DND-41 (cell line): ENCODE data around the gene NUFIP1.

Source experiments
- ATAC-seq: fragments of 200-7000 bp; cut with Tn5 transposase; 3 replicates; pipeline ENCODE4 v1.9.1; 2021; ENCODE audit warnings: low read depth; ENCODE audit not compliant: insufficient read depth
- DNase-seq: peaks from one replicate; pipeline ENCODE4 v3.0.0-alpha.2; 2020
- H2AFZ ChIP-seq: 2 replicates; pipeline ENCODE4 v1.6.0; 2012; ENCODE audit warnings: low read depth, low read length
- H3K27ac ChIP-seq: 2 replicates; pipeline ENCODE4 v1.5.1; 2012; ENCODE audit warnings: low read length, inconsistent platforms
- H3K27me3 ChIP-seq: fragments of 200-600 bp; sonication (generic); 2 replicates; pipeline ENCODE4 v1.6.0; 2012; ENCODE audit warnings: low read length, mild to moderate bottlenecking, inconsistent platforms; ENCODE audit not compliant: insufficient read depth, poor library complexity
- H3K36me3 ChIP-seq: 2 replicates; pipeline ENCODE4 v1.5.1; 2012; ENCODE audit warnings: low read length, inconsistent platforms; ENCODE audit not compliant: insufficient read depth
- H3K4me1 ChIP-seq: 2 replicates; pipeline ENCODE4 v1.5.1; 2012; ENCODE audit warnings: mild to moderate bottlenecking, low read length; ENCODE audit not compliant: insufficient read depth
- H3K4me2 ChIP-seq: 2 replicates; pipeline ENCODE4 v1.6.0; 2012; ENCODE audit warnings: mild to moderate bottlenecking, moderate library complexity, low read length, inconsistent platforms; ENCODE audit not compliant: insufficient read depth
- H3K4me3 ChIP-seq, 2 experiments: fragments of 200-600 bp in 1 of 2; shearing (Covaris generic) in 1 of 2; 2 replicates each; pipeline ENCODE4 v1.5.1; 2012 to 2016; ENCODE audit warnings: inconsistent platforms in 2 of 2, low read length in 2 of 2, mild to moderate bottlenecking in 2 of 2, low read depth in 1 of 2, moderate library complexity in 1 of 2
- H3K79me2 ChIP-seq: 2 replicates; pipeline ENCODE4 v1.6.0; 2012; ENCODE audit warnings: low read length, inconsistent platforms; ENCODE audit not compliant: insufficient read depth
- H3K9ac ChIP-seq: 2 replicates; pipeline ENCODE4 v1.6.0; 2012; ENCODE audit warnings: low read depth, mild to moderate bottlenecking, inconsistent platforms, low read length, moderate library complexity
- H3K9me3 ChIP-seq: 2 replicates; pipeline ENCODE4 v1.5.1; 2012; ENCODE audit warnings: low read length, moderate library complexity, mild to moderate bottlenecking, inconsistent platforms; ENCODE audit not compliant: insufficient read depth, severe bottlenecking
- H4K20me1 ChIP-seq: 2 replicates; pipeline ENCODE4 v1.6.0; 2012; ENCODE audit warnings: low read length; ENCODE audit not compliant: insufficient read depth
- CTCF ChIP-seq: IDR thresholded peaks from 2 replicates; pipeline ENCODE4 v1.5.1; 2012; ENCODE audit warnings: borderline replicate concordance, low read length, moderate library complexity, mild to moderate bottlenecking; ENCODE audit not compliant: poor library complexity, severe bottlenecking; ENCODE audit errors: extremely low read depth
- EZH2 ChIP-seq: IDR thresholded peaks from 3 replicates; pipeline ENCODE4 v1.6.1; 2012; ENCODE audit warnings: borderline replicate concordance, low read depth, mild to moderate bottlenecking, moderate library complexity, low read length, inconsistent platforms; ENCODE audit not compliant: severe bottlenecking

NUFIP1 gene

GRCh38 chr13:44929692-44930091, 59.6 kb downstream of the NUFIP1 start:
- TF ChIP-seq EZH2, result no peak
- TF ChIP-seq CTCF, result no peak
- H3K4me2 ChIP-seq, result no peak overlapping the region
- H3K36me3 ChIP-seq, result no peaks in the 10 kb centered on the region
- H3K9me3 ChIP-seq, result no peaks in the 10 kb centered on the region
- DNase-seq (no peak), ATAC-seq (no peak)
- no peak overlapping the region for H3K4me3 ChIP-seq
- no peak overlapping the region for H3K27ac ChIP-seq
- H3K27me3 ChIP-seq, result peaks cover 4% of the 10 kb centered on the region
- no peaks in the 10 kb centered on the region for H3K4me1 ChIP-seq
- no peak overlapping the region for H3K9ac ChIP-seq
- H4K20me1 ChIP-seq, result no peaks in the 10 kb centered on the region
- no peaks in the 10 kb centered on the region for H3K79me2 ChIP-seq
- H2AFZ ChIP-seq, result no peak overlapping the region

GRCh38 chr13:44927968-44928367, 61.3 kb downstream of the NUFIP1 start:
- H3K36me3 ChIP-seq, result no peaks in the 10 kb centered on the region
- H2AFZ ChIP-seq, result no peak overlapping the region
- H4K20me1 ChIP-seq, result no peaks in the 10 kb centered on the region
- no peak overlapping the region for H3K9ac ChIP-seq
- H3K4me2 ChIP-seq, result no peak overlapping the region
- no peak for ATAC-seq
- no peak overlapping the region for H3K27ac ChIP-seq
- DNase-seq, result no peak
- no peaks in the 10 kb centered on the region for H3K9me3 ChIP-seq
- H3K27me3 ChIP-seq, result peaks cover 4% of the 10 kb centered on the region
- TF ChIP-seq CTCF, result no peak
- no peak for TF ChIP-seq EZH2
- H3K4me3 ChIP-seq, result no peak overlapping the region
- no peaks in the 10 kb centered on the region for H3K79me2 ChIP-seq
- H3K4me1 ChIP-seq, result no peaks in the 10 kb centered on the region

- TF ChIP-seq CTCF, result no peak
- no peak for TF ChIP-seq EZH2
- H3K79me2 ChIP-seq, result no peaks in the 10 kb centered on the region
- ATAC-seq (no peak), DNase-seq (no peak)
- H3K36me3 ChIP-seq, result no peaks in the 10 kb centered on the region
- H3K27me3 ChIP-seq, result peaks cover 4% of the 10 kb centered on the region
- H3K4me1 ChIP-seq, result peaks cover 17% of the 10 kb centered on the region
- no peak overlapping the region for H3K27ac ChIP-seq
- H4K20me1 ChIP-seq, result no peaks in the 10 kb centered on the region
- H2AFZ ChIP-seq, result no peak overlapping the region
- H3K9ac ChIP-seq, result no peak overlapping the region
- H3K4me2 ChIP-seq, result no peak overlapping the region
- H3K9me3 ChIP-seq, result no peaks in the 10 kb centered on the region
- H3K4me3 ChIP-seq, result no peak overlapping the region
These were observed 67.1 kb downstream of the NUFIP1 start for GRCh38 chr13:44921931-44922758.
